GM12875 (cell line): ENCODE data around the gene XPR1.

Experiments used
- H3K4me3 ChIP-seq: one replicate; pipeline ENCODE4 v1.5.1; 2011; ENCODE audit warnings: low read depth, low read length, control low read depth
- CTCF ChIP-seq: IDR thresholded peaks from 2 replicates; pipeline ENCODE4 v1.5.1; 2011; ENCODE audit warnings: low read depth, mild to moderate bottlenecking, control low read depth, inconsistent platforms, low read length, moderate library complexity, borderline replicate concordance; ENCODE audit not compliant: insufficient read depth

XPR1 gene

DNA sequence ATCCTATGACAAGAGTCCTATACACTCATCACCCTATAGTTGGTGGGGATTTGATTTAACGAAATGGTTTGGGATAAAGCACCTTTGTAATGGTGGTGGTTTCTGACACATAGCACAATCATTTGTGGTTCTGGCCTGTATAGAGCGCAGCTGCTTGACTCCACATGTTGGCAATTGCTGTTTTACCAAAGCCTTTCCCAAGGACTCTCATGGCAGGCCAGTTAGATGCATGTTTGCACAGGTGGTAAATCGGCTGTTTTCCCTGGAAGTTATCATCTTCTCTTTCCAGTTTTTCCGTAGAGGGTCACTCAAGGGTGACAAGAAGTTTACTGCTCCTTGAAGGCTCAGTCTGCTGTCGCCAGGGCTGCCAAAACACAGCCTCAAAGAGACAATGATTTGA lies 17.1 kb upstream of the XPR1 start:
- no peak overlapping the region for H3K4me3 ChIP-seq
- TF ChIP-seq CTCF = no peak

- no peak for TF ChIP-seq CTCF
- no peak overlapping the region for H3K4me3 ChIP-seq
Observed at GRCh38 chr1:180615493-180616290, 16.1 kb upstream of the XPR1 start.

GRCh38 chr1:180616439-180616838 lies 15.4 kb upstream of the XPR1 start:
- TF ChIP-seq CTCF = no peak
- H3K4me3 ChIP-seq = no peak overlapping the region

GRCh38 chr1:180617774-180618395 lies 13.9 kb upstream of the XPR1 start:
- no peak overlapping the region for H3K4me3 ChIP-seq
- no peak for TF ChIP-seq CTCF

- TF ChIP-seq CTCF = no peak
- no peak overlapping the region for H3K4me3 ChIP-seq
Observed at GRCh38 chr1:180620581-180620980, 11.2 kb upstream of the XPR1 start.

DNA sequence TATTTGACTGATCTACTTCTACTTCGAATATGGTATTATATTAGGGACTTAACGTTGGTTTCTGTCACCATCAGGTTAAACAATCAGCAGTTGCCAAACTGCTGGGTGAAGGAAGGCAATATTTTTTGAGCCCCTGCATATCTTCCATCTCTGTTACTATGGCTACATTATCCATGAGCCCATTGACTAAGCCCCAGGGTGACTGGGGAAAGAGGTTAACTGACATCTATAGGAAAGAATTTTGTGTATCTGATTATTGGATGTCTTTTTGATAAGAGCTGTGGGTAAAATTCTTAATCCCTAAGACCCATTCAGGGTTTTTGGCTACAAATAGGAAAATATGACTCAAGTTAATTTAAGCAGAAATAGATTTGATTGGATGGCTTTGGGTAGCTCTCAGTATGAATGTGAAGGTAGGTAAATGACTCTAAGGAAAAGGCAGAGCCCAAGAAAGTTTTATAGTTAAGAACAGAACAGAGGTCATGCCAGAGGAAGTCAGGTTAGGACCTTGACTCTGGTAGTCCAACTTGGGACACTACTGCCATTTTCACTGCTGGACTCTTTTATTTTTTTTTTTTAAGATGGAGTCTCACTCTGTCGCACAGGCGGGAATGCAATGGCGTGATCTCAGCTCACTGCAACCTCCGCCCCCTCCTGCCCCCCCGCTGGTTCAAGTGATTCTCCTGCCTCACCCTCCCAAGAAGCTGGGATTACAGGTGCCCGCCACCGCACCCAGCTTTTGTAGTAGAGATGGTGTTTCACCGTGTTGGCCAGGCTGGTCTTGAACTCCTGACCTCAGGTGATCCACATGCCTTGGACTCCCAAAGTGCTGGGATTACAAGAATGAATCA lies 8.9 kb upstream of the XPR1 start:
- H3K4me3 ChIP-seq = no peak overlapping the region
- no peak for TF ChIP-seq CTCF
